Tibial artery (tissue), 4 donors: ENCODE results near the gene VRK2.
"Not testable (repeated sequence)": the region's sequence is repeated elsewhere in the genome, so short reads cannot be mapped to it uniquely, and the experiment has no call there.

Experiments used
- DNase-seq, 2 donors: peaks; one replicate each; pipeline ENCODE4 v3.0.0-alpha.2; 2019
- H3K27ac ChIP-seq, 2 donors: fragments of 200-600 bp; sonication (generic) in 1 of 2; 1 replicate in 1 of 2; 2 replicates in 1 of 2; pipeline ENCODE4 v1.5.1; 2018 to 2019; ENCODE audit warnings: mild to moderate bottlenecking in 1 of 2
- H3K27me3 ChIP-seq, 2 donors: fragments of 200-600 bp; sonication (generic) in 1 of 2; one replicate each; pipeline versions ENCODE4 v1.5.1 to v1.6.0; 2016 to 2019
- H3K36me3 ChIP-seq, 3 donors: fragments of 200-600 bp; sonication (generic) in 2 of 3; one replicate each; pipeline ENCODE4 v1.5.1; 2016 to 2019; ENCODE audit warnings: mild to moderate bottlenecking in 2 of 3
- H3K4me1 ChIP-seq, 4 donors: fragments of 200-600 bp; sonication (generic) in 2 of 4; 1 replicate in 3 of 4; 2 replicates in 1 of 4; pipeline ENCODE4 v1.5.1; 2016 to 2019
- H3K4me3 ChIP-seq, 2 donors: fragments of 200-600 bp; sonication (generic) in 1 of 2; 1 replicate in 1 of 2; 2 replicates in 1 of 2; pipeline ENCODE4 v1.5.1; 2018 to 2019; ENCODE audit warnings: mild to moderate bottlenecking in 2 of 2
- H3K9me3 ChIP-seq, 3 donors: fragments of 200-600 bp; sonication (generic) in 1 of 3; one replicate each; pipeline ENCODE4 v1.5.1; 2016 to 2019
- intact Hi-C: fragments of 100-400 bp; cut with DNase I; formaldehyde crosslinking; loops from one replicate; pipeline ENCODE4 v1.15.0; 2023; ENCODE audit warnings: low total_unique reads
- TF ChIP-seq, protein P1 (sequence below), 2 experiments: fragments of 200-600 bp in 1 of 2; fragments of 450-650 bp in 1 of 2; IDR thresholded peaks; one replicate each; pipeline ENCODE4 v1.5.1; 2017 to 2019; ENCODE audit warnings: antibody characterized with exemption in 2 of 2, mild to moderate bottlenecking in 1 of 2, moderate library complexity in 1 of 2

The VRK2 gene

GRCh38 chr2:58155160-58155778, 108.7 kb downstream of the VRK2 start:
- DNase-seq, result no peak
- intact Hi-C loops, result no loop called here
- Histone ChIP-seq H3K4me3 (no peak overlapping the region), H3K9me3 (no peaks in the 10 kb centered on the region), H3K4me1 (no peaks in the 10 kb centered on the region), H3K27ac (no peak overlapping the region), H3K36me3 (peaks cover 15 to 32% (median 19%) of the 10 kb centered on the region in 3 donors), H3K27me3 (no peaks in the 10 kb centered on the region)
- TF ChIP-seq, protein P1, sequence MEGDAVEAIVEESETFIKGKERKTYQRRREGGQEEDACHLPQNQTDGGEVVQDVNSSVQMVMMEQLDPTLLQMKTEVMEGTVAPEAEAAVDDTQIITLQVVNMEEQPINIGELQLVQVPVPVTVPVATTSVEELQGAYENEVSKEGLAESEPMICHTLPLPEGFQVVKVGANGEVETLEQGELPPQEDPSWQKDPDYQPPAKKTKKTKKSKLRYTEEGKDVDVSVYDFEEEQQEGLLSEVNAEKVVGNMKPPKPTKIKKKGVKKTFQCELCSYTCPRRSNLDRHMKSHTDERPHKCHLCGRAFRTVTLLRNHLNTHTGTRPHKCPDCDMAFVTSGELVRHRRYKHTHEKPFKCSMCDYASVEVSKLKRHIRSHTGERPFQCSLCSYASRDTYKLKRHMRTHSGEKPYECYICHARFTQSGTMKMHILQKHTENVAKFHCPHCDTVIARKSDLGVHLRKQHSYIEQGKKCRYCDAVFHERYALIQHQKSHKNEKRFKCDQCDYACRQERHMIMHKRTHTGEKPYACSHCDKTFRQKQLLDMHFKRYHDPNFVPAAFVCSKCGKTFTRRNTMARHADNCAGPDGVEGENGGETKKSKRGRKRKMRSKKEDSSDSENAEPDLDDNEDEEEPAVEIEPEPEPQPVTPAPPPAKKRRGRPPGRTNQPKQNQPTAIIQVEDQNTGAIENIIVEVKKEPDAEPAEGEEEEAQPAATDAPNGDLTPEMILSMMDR (IDR thresholded peaks at IDR 0.05), result no peak

DNA sequence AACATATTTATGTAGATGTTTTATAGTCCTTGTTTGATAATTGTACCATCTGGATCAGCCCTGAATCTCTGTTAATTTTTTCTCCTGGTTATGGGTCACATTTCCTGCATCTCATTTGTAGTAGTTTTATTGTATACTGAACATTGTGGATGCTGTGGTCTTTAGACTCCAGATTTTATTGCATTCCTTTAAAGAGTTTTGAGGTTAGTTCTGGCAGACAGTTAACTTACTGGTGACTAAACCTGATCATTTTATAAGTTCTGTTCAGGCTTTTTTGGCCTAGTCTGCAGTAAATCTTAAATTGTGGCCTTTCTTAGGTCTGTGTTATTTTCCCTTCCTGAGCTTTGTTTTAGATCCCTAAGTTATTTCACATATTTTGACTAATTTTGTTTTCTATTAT, 110.2 kb downstream of the VRK2 start:
- no peaks in the 10 kb centered on the region for H3K9me3 ChIP-seq
- H3K4me3 ChIP-seq, result no peak overlapping the region
- H3K27me3 ChIP-seq, result no peaks in the 10 kb centered on the region
- H3K4me1 ChIP-seq, result no peaks in the 10 kb centered on the region
- TF ChIP-seq, protein P1 (IDR thresholded peaks at IDR 0.05), result no peak
- DNase-seq, result no peak
- H3K27ac ChIP-seq, result no peak overlapping the region
- peaks cover 15 to 47% (median 28%) of the 10 kb centered on the region in 3 donors for H3K36me3 ChIP-seq
- intact Hi-C loops, result no loop called here

DNA sequence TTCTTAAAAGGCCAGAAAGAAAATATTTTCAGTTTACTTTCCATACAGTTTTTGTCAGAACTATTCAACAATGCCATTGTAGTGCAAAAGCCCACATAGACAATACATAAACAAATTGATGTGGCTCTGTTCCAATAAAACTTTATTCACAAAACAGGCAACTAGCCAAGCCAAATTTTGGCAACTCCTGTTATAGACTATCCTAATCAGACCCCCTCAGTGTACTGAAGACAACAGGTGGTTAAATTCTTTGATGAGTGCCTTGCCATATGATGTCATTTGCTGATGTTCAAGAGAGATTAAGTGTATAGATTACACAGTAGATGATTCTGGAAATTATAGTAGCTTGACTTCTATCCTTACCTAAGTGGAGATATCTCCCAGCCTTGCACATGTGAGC, 111.1 kb downstream of the VRK2 start:
- intact Hi-C loops, result no loop called here

DNA sequence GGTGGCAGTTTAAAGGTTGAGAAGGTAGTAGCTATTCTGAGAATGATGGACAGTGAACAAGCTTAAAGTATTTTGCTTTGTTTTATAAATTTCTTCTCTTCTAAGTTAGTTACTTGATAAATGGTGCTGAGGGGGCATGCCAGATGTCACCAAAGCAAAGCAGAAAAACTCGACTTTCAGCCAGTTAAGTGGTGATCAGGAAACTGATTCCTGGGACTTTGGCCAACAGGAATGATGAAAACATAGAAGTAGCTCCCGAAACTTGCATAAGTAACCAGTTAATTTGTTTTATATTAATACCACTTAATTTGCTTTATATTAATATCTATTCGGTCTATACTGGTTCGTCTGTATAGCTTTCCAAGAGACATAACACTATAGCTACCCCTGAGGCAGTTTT, 111.9 kb downstream of the VRK2 start:
- H3K9me3 ChIP-seq, result no peaks in the 10 kb centered on the region
- DNase-seq, result no peak
- TF ChIP-seq, protein P1 (IDR thresholded peaks at IDR 0.05), result no peak
- H3K27me3 ChIP-seq, result no peaks in the 10 kb centered on the region
- H3K36me3 ChIP-seq, result peaks cover 15 to 55% (median 33%) of the 10 kb centered on the region in 3 donors
- no peak overlapping the region for H3K4me3 ChIP-seq
- intact Hi-C loops, result no loop called here
- H3K4me1 ChIP-seq, result no peaks in the 10 kb centered on the region
- no peak overlapping the region for H3K27ac ChIP-seq

More for the DNA sequence above, 111.1 kb downstream of the VRK2 start:
- Histone ChIP-seq H3K4me1 (no peaks in the 10 kb centered on the region), H3K36me3 (peaks cover 15 to 55% (median 32%) of the 10 kb centered on the region in 3 donors), H3K27me3 (no peaks in the 10 kb centered on the region), H3K4me3 (no peak overlapping the region), H3K27ac (no peak overlapping the region), H3K9me3 (no peaks in the 10 kb centered on the region)
- TF ChIP-seq, protein P1 (IDR thresholded peaks at IDR 0.05), result no peak
- DNase-seq, result no peak

GRCh38 chr2:58163913-58164312, 117.3 kb downstream of the VRK2 start:
- DNase-seq, result no peak
- no peaks in the 10 kb centered on the region for H3K4me1 ChIP-seq
- H3K27ac ChIP-seq, result no peak overlapping the region
- H3K4me3 ChIP-seq, result no peak overlapping the region
- no peaks in the 10 kb centered on the region for H3K9me3 ChIP-seq
- peaks cover 12 to 40% (median 26%) of the 10 kb centered on the region in 3 donors for H3K36me3 ChIP-seq
- intact Hi-C loops, result no loop called here
- H3K27me3 ChIP-seq, result no peaks in the 10 kb centered on the region
- TF ChIP-seq, protein P1 (IDR thresholded peaks at IDR 0.05), result no peak

DNA sequence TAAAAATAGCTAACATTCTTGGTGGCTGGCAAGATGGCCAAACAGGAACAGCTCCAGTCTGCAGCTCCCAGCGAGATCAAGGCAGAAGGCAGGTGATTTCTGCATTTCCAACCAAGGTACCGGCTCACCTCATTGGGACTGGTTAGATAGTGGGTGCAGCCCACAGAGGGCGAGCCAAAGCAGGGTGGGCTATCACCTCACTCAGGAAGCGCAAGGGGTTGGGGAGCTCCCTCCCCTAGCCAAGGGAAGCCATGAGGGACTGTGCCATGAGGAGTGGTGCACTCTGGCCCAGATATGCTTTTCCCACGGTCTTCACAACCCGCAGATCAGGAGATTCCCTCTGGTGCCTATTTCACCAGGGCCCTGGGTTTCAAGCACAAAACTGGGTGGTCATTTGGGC, 121.5 kb downstream of the VRK2 start:
- H3K4me3 ChIP-seq, H3K4me1 ChIP-seq, DNase-seq, H3K27me3 ChIP-seq, H3K9me3 ChIP-seq, intact Hi-C loops, H3K27ac ChIP-seq: not testable (repeated sequence)
- H3K36me3 ChIP-seq, result peaks cover 10 to 21% (median 16%) of the 10 kb centered on the region in 3 donors

DNA sequence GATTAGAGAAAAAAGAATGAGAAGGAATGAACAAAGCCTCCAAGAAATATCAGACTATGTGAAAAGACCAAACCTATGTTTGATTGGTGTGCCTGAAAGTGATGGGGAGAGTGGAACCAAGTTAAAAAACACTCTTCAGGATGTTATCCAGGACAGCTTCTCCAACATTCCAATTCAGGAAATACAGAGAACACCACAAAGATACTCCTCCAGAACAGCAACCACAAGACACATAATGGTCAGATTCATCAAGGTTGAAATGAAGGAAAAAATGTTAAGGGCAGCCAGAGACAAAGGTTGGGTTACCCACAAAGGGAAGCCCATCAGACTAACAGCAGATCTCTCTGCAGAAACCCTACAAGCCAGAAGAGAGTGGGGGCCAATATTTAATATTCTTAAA, 123.2 kb downstream of the VRK2 start:
- H3K4me3 ChIP-seq, H3K27ac ChIP-seq, DNase-seq, intact Hi-C loops, H3K27me3 ChIP-seq, H3K9me3 ChIP-seq, H3K4me1 ChIP-seq: not testable (repeated sequence)
- peaks cover 10 to 21% (median 16%) of the 10 kb centered on the region in 3 donors for H3K36me3 ChIP-seq

DNA sequence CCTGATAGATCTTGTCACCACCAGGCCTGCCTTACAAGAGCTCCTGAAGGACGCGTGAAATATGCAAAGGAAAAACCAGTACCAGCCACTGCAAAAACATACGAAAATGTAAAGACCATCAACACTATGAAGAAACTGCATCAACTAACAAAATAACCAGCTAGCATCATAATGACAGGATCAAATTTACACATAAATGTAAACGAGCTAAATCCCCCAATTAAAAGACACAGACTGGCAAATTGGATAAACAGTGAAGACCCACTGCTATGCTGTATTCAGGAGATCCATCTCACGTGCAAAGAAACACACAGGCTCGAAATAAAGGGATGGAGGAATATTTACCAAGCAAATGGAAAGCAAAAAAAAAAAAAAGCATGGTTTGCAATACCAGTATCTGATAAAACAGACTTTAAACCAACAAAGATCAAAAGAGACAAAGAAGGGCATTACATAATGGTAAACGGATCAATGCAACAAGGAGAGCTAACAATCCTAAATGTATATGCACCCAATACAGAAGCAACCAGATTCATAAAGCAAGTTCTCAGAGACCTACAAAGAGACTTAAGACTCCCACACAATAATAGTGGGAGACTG, 123.8 kb downstream of the VRK2 start:
- intact Hi-C loops, H3K9me3 ChIP-seq, H3K27ac ChIP-seq, H3K4me1 ChIP-seq, H3K4me3 ChIP-seq, H3K27me3 ChIP-seq, DNase-seq: not testable (repeated sequence)
- H3K36me3 ChIP-seq, result peaks cover 10 to 21% (median 16%) of the 10 kb centered on the region in 3 donors

- intact Hi-C loops, H3K4me1 ChIP-seq, H3K4me3 ChIP-seq, H3K27me3 ChIP-seq, H3K27ac ChIP-seq, H3K9me3 ChIP-seq: not testable (repeated sequence)
- peak in 1 of 2 donors; percentile 54 for DNase-seq
- peaks cover 10 to 21% (median 16%) of the 10 kb centered on the region in 3 donors for H3K36me3 ChIP-seq
Observed at GRCh38 chr2:58171831-58172230, 125.2 kb downstream of the VRK2 start.
